NCI-H748 (cell line): ENCODE measurements around the gene TIPIN.
"Not testable (repeated sequence)": the region's sequence is repeated elsewhere in the genome, so short reads cannot be mapped to it uniquely, and the experiment has no call there.

Source experiments
- DNase-seq: peaks from one replicate; lab custom pipeline; 2025; ENCODE audit not compliant: unreplicated experiment; lab: John Stamatoyannopoulos, UW

Gene TIPIN, protein sequence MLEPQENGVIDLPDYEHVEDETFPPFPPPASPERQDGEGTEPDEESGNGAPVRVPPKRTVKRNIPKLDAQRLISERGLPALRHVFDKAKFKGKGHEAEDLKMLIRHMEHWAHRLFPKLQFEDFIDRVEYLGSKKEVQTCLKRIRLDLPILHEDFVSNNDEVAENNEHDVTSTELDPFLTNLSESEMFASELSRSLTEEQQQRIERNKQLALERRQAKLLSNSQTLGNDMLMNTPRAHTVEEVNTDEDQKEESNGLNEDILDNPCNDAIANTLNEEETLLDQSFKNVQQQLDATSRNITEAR

GRCh38 chr15:66356359-66357236 is at the start of gene TIPIN:
TSS of gene TIPIN (minus strand) at chr15:66356685. CDS start at chr15:66352947, 3,738 bp downstream.
- DNase-seq = peak; percentile 95

GRCh38 chr15:66405615-66406014 is 49.1 kb upstream of the TIPIN start:
- no peak for DNase-seq

DNA sequence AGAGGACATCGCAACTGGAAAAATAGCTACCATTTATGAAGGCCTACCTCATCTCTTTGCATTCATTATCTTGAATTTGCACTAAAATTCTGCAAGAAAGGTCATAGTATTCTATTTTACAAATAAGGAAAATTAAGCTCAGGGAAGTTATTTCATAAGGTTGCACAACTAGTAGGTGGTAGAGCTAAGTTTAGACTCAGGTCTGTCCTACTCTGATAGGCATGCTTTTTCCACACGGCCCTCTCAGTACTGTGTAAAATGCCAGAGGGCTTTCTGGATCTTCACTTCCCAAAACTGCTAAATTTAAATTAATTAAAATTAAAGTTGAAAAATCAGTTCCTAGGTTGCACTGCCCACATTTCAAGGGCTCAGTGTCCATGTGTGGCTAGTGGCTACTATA is 48.5 kb upstream of the TIPIN start:
- no peak for DNase-seq

DNA sequence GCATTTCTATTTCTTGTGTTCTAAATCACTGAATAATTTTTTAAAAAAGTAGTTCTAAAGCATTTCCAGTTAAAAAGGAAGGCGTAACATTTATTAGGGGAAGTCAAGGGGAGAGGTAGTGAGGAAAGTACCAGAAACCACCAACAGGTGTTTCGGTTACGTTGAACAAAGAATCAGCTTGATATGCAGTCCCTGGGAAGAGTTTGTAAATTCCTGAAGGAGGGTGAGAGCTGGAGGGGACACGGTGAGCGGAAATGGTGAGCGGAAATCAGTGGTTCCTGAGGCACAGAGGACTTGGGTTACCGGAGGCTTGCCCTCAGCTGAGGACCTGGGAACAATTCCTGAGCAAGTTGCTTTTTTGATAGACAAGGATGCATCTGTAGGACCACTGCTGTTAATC is 48.0 kb upstream of the TIPIN start:
- no peak for DNase-seq

DNA sequence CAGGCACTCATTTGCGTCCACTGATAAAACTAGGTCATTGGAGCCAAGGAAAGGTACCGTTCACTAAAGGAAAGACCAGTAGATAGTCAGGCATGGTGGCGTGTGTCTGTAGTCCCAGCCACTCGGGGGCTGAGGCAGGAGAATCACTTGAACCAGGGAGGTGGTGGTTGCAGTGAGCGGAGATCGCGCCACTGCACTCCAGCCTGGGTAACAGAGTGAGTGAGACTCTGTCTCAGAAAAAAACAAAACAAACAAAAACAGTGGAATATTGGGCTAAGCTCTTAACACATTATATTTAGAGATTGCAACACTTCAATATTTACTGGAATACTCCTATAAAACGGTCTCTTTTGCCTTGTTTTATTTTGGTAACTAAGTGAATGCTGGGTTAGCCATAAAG is 47.6 kb upstream of the TIPIN start:
- DNase-seq = no peak

GRCh38 chr15:66403323-66403722 is 46.8 kb upstream of the TIPIN start:
- no peak for DNase-seq

DNA sequence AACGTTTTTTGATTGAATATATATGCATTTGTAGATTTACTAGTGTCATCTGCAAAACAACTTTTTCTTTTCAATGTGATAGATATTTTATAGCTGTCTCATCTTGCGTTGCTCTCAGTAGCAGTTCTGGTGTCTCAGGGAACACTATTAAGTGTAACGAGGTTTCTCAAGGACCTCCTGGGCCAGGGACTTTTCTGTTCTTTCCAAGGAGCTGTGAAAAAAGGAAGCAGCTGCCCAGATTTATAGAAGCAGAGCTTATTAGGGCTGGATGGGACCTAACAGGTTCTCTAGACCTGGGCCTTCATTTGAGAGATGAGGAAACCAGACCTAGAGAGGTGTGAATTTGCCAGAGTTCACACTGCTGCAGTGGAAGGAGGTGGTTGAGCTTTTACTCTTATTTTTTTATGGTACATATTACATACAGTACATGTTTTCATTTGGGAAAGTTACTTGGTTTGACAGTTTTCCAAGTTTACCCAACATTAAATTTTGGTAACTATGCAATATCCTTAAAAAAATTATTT is 46.3 kb upstream of the TIPIN start:
- no peak for DNase-seq

DNA sequence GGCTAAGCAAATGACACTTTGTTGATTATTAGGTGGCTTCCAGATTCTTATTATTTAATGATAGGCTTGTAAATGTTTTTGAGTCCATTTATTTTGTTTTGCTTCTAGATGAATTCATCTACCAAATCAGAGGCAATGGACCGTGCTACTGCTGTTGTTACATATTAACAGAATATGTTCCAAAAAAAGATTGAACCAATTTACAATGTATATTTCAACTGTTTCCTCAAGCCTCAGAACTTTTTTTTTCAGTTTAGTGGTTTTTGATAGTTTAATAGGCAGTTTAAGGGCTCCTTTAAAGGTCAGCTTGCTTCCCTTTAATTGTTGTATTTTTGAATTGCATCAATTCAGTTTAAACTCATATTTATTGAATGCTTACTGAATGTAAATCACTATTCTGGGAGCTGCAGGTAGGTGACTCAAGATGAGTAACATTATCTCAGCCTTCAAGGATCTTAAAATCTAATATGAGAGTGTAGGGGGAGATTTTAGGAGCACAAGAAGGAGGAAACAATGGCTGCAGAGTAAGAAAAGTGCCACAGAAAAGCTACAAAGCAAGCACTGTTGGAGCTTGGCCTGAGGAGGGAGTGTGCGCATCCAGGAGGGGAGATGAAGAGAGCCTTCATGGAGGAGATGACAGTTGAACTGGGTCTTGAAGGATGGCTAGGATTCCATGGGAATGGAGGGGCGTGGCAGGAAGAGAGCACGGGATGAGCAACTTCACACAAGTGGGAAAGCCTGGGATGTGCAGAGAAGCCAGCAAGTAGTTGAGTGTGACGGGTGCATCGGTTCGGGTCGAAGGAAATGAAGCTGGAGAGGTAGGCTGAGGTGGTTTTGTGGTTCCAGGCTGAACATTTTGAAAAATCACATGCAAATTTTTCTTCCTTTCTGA is 44.9 kb upstream of the TIPIN start:
- no peak for DNase-seq

DNA sequence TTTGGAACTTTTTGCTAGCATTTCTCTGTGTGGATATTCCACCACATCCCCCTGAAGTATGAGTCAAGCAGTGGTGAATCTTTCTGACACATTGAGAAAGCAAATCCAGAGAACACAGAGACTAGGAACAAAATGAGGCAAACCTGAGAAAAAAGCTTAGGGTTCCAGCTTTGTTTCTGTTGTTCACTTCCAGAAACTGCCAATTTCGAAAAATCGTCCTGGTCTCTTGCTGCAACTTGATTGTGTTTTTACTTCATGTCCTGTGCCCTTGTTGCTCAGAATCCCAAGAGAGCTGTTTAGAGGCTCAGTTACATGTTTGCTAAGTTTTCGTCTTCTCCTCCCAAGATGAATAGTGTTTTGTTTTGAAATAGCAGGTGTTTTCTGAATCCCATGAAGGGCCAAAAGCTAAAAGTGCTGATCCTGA is 43.9 kb upstream of the TIPIN start:
- DNase-seq = no peak

DNA sequence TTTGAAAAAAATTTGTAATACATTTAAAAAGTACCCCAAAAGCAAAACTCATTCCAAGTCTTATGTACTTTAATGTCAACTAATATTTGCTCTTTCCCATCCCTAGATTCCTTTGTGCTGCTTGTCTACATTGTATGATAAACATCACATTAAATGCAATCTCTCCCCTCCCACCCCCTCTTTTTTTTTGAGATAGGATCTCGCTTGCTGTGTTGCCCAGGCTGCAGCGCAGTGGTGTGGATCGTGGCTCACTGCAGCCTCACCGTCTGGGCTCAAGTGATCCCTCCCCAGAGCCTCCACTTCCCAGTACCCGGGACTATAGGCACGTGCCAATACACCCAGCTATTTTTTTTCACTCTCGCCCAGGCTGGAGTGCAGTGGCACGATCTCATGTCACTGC is 42.8 kb upstream of the TIPIN start:
- DNase-seq = no peak

- no peak for DNase-seq
Measured at GRCh38 chr15:66394915-66395314, 38.4 kb upstream of the TIPIN start.

GRCh38 chr15:66394472-66394871 is 38.0 kb upstream of the TIPIN start:
- DNase-seq = no peak

DNA sequence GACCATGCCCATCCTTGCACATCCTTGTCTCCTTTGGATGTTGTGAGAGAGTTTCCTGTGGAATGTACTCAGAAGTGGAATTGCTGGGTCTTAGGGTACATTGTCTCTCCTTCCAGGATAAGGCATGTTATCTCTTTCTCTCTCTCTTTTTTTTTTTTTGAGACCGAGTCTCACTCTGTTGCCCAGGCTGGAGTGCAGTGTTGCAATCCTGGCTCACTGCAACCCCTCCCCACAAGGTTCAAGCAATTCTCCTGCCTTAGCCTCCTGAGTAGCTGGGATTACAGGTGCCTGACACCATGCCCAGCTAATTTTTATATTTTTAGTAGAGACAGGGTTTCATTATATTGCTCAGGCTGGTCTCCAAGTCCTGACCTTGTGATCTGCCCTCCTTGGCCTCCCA is 36.6 kb upstream of the TIPIN start:
- DNase-seq = not testable (repeated sequence)

- DNase-seq = no peak
Measured at GRCh38 chr15:66390678-66391077, 34.2 kb upstream of the TIPIN start.

- DNase-seq = no peak
Measured at GRCh38 chr15:66389859-66390381, 33.4 kb upstream of the TIPIN start.

DNA sequence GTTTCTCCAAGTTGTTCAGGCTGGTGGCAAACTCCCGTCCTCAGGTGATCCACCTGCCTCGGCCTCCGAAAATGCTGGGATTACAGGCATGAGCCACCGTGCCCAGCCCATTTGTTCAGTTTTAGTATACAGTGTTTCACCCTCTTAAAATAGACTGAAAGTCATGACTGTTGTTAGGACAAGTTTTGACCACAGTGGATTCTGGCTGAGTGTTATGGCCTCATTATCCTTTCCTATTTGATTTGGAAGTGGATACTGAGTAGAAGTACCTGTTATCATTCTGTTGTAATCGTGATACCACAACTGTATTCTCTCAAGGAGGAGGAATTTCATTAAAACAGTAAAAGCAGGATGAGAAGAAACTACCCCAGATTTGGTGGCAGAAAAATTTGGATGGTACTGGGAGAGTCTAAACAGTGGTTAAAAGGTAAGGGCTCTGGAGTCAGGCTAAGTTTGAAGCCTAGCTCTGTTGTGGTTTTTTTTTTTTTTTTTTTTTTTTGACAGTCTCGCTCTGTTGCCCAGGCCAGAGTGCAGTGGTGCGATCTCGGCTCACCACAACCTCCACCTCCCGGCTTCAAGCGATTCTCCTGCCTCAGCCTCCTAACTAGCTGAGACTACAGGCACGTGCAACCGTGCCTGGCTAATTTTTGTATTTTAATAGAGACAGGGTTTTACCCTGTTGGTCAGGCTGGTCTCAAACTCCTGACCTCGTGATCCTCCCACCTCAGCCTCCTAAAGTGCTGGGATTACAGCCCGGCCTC is 32.8 kb upstream of the TIPIN start:
- no peak for DNase-seq

GRCh38 chr15:66388576-66388975 is 32.1 kb upstream of the TIPIN start:
- no peak for DNase-seq

- DNase-seq = no peak
Measured at GRCh38 chr15:66388043-66388363, 31.5 kb upstream of the TIPIN start.

- DNase-seq = peak; percentile 43
Measured at GRCh38 chr15:66387163-66388042, 30.9 kb upstream of the TIPIN start.
